GM12864 (cell line): Measurements from ENCODE around the gene KCNC3.
"Not testable (repeated sequence)": the region's sequence is repeated elsewhere in the genome, so short reads cannot be mapped to it uniquely, and the experiment has no call there.

Source experiments
- DNase-seq: peaks from one replicate; pipeline ENCODE4 v3.0.0-alpha.2; 2011; ENCODE audit warnings: low read depth
- H3K4me3 ChIP-seq: 2 replicates; pipeline ENCODE4 v1.5.1; 2011; ENCODE audit warnings: mild to moderate bottlenecking, low read depth, low read length, control low read depth
- CTCF ChIP-seq: IDR thresholded peaks from 2 replicates; pipeline ENCODE4 v1.5.1; 2011; ENCODE audit warnings: low read depth, mild to moderate bottlenecking, moderate library complexity, low read length, control low read depth, inconsistent platforms; ENCODE audit errors: missing control alignments

Gene KCNC3

GRCh38 chr19:50359328-50359818, 30.2 kb upstream of the KCNC3 start:
- no peak for DNase-seq
- peak overlapping the region; percentile 66 for H3K4me3 ChIP-seq
- TF ChIP-seq CTCF = no peak

- H3K4me3 ChIP-seq = peak overlapping the region; percentile 66
- TF ChIP-seq CTCF = no peak
- no peak for DNase-seq
Measured at GRCh38 chr19:50358483-50359327, 29.5 kb upstream of the KCNC3 start.

GRCh38 chr19:50357178-50358100, 28.3 kb upstream of the KCNC3 start:
- peak overlapping the region; percentile 66 for H3K4me3 ChIP-seq

GRCh38 chr19:50356691-50357177, 27.6 kb upstream of the KCNC3 start:
- no peak overlapping the region; the same call in 1 of the 2 replicates for H3K4me3 ChIP-seq
- DNase-seq = no peak
- TF ChIP-seq CTCF = no peak

More at GRCh38 chr19:50357178-50358100, 28.3 kb upstream of the KCNC3 start:
- DNase-seq = no peak
- peak; percentile 84 for TF ChIP-seq CTCF

GRCh38 chr19:50353487-50353880, 24.3 kb upstream of the KCNC3 start:
- DNase-seq, H3K4me3 ChIP-seq: not testable (repeated sequence)

- no peak overlapping the region for H3K4me3 ChIP-seq
- TF ChIP-seq CTCF = no peak
- DNase-seq = no peak
Measured at GRCh38 chr19:50352242-50352641, 23.1 kb upstream of the KCNC3 start.
